GM18520 (cell line): Measurements from ENCODE around the gene RABEP1.
"Not testable (repeated sequence)": the region's sequence is repeated elsewhere in the genome, so short reads cannot be mapped to it uniquely, and the experiment has no call there.

Experiments
- ATAC-seq: cut with Tn5 transposase; IDR thresholded peaks from one replicate; pipeline ENCODE4 v1.9.1; 2021; ENCODE audit not compliant: unreplicated experiment

The RABEP1 gene

DNA sequence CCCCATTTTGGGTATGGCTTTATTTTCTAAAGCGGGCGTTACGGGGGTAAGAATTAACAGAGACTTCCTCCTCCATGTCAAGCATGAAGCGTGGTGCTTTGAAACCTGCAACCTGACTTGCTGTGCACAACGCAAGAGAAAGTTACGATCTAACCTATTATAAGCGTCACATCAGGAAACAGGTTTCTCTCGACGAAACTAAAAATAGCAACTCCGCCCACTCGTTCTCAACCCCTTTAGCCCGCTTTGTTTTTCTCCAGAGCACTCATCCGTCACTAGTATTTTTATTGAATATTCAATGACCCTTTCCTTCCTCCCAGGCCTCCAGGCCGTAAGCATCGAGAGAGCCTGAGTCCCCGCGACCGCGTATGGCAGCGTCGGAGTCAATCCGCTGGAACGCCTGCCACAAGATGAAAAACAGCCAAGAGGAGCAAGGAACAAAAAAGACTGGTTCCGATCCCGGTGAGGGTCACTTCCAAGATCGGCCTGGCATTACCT is 136.8 kb downstream of the RABEP1 start:
- ATAC-seq: no peak

DNA sequence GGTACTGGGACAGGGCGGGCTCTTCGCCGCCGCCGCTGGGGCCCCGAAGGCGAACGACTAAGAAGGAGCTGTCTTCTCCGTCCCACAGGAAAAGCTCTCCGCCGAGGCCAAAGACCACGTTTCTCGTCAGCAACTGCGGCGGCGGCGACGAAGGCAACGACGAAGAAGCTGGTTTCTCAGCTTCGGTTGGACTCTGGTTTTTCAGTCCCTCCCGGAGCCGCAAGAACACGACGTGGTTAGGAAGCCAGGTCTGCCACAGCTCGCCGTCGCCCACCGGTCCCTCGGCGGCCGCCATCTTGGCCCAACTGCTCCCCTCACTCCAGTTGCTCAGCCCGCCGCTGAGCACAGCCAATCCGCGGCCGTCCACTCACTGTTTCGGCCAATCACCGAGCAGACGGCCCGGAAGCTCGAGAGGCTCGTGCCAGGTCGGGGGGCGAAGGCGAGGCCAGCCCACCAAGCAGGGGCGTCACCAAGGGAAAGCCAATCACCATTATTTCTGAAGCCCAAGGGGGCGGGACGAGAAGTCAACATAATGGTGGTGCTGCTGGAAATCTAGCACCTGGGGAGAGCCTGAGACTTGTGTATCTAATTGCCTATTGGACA is 137.4 kb downstream of the RABEP1 start, which contains the start of gene NUP88:
Gene NUP88 (minus strand): TSS at position 307 of the 603 bp plus-strand sequence. CDS start 12 bp downstream, at position 295.
- peak; percentile 84 for ATAC-seq

DNA sequence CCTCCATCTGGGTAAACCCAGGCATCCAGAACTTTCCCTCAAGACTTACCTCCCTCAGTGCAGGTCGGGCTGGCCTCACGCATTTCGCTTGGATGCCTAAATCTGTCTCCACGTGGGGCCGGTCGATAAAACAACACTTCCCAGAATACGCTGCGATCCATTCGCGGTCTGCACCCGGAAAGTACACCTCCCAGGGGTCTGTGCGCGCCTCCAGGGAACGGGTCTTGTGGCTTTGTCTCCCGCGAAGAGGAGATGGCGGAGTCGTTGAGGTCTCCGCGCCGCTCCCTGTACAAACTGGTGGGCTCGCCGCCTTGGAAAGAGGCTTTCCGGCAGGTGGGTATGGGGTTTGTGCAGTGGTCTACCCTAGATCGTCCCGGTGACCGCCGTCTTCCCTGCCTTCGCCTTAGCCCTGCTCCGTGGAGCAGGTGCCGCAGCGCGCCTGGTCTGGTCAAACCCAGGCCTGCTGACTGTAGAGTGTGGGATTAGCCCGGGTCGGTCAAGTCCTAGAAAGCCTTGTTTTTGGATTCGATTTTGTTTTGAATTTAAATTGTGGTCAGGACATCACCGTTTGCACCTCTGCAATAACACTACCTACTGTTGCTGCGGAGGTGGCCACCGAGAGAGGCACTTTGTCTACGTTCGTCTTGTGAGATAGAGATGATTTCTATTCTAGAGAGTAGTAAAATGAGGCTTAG is 138.0 kb downstream of the RABEP1 start, which contains the start of gene RPAIN:
Gene RPAIN (plus strand): TSS at position 224 of the 695 bp plus-strand sequence. CDS start 29 bp downstream, at position 253.
- ATAC-seq: peak; percentile 32

DNA sequence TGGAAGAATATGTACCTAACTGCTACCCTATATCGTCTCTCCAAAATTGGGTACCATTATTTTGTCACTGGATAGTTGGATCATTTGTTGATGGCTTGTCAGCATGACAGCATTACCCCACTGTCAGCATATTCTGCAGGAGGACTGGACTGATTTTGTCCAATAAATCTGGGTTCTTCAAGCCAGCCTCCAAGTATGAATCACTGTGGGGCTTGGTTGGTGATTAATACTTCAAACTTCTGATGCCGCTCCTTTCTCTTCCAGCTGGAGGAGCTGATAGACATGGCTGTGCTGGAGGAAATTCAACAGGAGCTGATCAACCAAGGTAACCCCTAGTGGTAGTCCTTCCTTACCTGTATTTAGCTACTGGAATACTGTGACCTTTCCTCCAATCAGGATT is 140.4 kb downstream of the RABEP1 start:
- no peak for ATAC-seq

DNA sequence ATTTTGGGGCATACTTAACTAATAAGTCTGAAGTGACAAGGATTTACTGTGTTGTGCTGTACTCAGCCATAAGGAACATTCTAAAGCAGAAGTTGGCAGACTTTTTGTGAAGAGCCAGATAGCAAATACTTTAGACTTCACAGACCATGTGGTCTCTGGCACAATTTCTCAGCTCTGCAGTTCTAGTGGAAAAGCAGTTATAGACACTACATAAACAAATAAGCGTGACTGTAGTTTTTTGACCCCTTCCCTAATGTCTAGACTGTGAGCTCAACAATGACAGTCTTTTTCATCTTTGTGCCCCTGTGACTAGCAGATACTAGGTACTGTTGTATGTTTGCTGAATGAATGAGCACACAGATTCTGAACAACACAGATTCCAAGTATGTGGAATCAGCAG is 142.8 kb downstream of the RABEP1 start:
- ATAC-seq: no peak

DNA sequence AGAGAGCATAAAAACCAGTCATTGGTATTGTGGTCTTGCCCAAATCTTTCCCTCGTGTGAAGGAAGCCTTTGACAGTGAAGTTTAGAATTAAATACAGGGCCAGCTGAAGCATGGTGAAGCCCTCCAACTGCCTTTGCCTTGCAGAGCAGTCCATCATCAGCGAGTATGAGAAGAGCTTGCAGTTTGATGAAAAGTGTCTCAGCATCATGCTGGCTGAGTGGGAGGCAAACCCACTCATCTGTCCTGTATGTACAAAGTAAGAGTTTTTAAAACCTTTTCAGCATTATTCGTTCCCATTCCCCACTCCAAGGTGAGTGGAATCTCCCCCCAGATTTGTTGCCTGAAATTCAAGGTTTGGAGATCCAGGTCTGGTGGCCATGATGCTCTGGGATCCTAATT is 143.7 kb downstream of the RABEP1 start:
- no peak for ATAC-seq

DNA sequence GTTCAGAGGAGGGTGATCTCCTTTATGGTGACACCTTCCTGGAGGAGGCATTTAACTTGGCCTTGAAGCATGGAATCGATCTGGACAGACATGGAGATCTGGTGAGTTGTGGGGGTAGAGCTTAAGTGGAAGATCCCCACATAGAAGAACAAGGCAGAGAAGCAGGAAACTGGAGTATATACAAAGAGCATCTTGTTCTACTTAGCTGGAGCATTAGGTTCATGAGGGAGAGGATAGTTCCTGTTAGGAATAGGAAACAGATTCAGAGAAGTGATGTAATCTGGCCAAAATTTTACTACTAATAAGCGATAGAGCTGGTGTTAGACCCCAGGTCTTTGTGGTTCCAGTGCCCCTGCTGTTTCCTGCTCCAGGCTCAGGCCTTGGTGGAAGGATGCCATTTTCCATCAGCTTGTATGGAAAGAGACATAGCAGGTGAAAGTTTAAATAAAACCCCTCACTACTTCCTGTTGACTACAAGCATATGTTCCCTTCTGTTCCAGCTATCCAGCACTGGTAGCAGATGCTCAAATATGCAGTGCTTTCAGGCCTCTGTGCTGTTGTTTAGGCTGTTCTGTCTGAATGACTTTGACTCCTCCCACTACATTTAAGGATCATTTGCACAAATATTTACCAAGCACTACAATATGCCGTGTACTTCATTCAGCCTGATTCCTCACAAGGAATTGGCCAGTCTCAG is 147.3 kb downstream of the RABEP1 start:
- no peak for ATAC-seq

DNA sequence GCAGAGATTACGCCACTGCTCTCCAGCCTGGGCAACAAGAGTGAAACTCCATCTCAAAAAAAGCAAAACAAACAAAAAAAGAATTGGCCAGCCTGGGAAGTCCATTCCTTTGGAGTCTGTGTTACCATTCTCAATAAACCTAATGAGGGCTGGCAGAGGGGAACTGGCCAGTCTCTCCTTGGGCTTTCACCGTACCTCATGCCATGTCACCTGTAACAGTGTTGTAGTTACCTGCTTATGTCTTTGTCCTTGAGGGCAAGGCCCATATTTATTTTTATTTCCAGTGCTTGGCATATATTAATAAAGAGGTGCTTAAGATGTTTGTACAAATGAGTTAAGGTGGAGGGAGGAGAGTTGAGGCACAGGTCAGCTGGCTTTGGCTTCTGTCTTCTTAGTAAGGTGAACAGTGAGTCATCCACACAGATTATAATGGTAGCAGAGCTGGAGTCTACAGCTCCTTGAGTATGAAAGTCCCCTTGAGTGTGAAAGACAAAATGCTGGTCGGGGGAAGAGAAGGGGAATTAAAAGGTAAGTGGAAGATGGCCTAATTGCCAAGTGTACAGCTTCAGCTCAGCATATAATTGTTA is 148.4 kb downstream of the RABEP1 start:
- ATAC-seq: no peak

DNA sequence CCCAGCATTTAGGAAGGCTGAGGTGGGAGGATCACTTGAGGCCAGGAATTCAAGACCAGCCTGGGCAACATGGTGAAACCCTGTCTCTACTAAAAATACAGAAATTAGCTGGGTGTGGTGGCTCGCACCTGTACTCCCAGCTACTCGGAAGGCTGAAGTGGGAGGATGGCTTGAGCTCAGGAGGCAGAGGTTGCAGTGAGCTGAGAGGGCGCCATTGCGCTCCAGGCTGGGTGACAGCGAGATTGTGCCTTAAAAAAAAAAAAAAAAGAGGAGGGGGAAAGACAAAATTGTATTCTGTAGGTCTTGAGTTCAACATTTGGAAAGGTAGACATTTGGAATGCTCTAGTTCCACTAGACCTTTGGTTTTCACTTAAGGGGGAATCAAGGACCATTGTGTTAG is 149.2 kb downstream of the RABEP1 start:
- not testable (repeated sequence) for ATAC-seq

DNA sequence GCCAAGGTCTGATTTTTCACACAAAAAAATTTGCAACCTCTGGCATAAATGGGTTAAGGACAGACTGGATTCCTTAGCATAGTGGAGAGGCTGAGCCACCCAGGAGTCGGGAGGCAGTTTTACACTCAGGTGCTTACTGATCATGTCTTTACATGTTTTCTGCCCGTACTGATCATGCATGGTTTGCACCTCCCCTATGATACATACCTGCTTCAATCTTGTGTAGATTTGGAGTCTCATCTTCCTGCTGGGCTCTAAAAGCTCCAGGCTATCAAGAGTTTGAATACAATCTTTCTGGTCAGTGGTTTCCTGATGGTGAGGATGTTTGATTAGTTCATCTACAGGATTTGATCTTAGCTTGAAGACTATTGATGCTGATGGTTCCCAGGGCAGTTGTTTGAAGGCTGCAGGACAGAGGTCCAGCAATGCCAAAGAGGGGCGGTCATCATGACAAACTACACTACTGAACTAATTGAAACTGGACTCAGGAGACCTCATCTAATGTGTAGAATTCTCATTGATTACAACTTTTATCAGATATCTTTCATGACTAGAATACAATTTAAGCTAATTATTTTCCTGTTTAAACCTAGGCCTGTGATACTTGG is 150.0 kb downstream of the RABEP1 start:
- ATAC-seq: no peak

DNA sequence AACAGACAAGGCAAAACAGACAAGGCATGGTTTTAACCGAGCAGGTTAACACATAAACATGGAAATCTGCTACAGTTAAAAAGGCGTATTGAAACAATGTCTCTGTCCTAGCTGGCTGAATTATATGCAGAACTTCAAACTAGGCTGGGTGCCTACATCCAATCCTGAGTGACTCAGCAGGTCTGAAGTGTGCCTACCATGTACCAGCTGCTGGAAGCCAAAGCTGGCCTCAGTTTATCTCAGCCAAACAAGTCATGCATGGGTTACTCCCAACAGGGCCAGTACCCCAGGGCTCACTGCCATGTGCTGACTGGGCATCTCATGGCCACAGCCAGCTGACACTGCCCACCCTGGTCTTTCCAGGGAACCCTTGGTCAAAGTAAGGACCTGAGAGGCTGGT is 152.9 kb downstream of the RABEP1 start:
- ATAC-seq: no peak
